ENCODE results near the gene ASMTL.

DNA sequence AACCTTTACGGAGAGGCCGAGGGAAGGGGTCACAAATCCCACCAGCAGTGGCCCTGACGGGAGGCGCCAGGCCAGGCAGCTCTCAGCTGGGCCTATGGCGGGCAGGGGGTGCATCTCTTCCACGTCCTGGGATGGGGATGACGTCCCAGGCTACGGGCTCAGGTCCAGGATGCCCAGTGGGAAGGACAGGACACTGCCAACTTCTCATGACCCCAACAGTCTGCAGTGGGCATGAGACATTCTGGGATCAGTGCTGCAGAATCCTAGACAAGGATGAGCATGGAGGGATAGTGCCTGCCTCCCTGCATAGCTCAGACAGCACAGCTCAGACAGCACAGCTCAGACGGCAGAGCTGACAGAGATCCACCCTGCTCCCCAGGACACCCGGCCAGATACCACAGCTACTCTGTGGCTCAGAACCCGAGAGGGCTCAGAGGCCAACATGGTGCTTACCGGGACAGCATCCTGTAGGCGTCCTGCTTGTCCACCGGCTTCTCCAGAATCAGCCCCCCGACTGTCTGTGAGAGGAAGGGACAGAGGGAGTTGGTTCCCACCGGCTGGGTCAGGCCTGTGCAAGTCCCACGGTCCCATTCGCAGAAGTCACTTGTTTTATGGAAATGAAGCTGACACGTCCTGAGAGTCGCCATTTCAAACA lies 17.3 kb downstream of the ASMTL start:
- TF ChIP-seq, protein P1, sequence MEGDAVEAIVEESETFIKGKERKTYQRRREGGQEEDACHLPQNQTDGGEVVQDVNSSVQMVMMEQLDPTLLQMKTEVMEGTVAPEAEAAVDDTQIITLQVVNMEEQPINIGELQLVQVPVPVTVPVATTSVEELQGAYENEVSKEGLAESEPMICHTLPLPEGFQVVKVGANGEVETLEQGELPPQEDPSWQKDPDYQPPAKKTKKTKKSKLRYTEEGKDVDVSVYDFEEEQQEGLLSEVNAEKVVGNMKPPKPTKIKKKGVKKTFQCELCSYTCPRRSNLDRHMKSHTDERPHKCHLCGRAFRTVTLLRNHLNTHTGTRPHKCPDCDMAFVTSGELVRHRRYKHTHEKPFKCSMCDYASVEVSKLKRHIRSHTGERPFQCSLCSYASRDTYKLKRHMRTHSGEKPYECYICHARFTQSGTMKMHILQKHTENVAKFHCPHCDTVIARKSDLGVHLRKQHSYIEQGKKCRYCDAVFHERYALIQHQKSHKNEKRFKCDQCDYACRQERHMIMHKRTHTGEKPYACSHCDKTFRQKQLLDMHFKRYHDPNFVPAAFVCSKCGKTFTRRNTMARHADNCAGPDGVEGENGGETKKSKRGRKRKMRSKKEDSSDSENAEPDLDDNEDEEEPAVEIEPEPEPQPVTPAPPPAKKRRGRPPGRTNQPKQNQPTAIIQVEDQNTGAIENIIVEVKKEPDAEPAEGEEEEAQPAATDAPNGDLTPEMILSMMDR (optimal IDR thresholded peaks at IDR 0.05 in 1 of 3, IDR thresholded peaks at IDR 0.05 in 1 of 3, conservative IDR thresholded peaks at IDR 0.05 in 1 of 3; ENCODE audit: extremely low read depth in 1 of 3, insufficient read depth in 2 of 3, low read length in 3 of 3): no peak
- no peak for TF ChIP-seq EZH2 (IDR thresholded peaks at IDR 0.05; ENCODE audit: low read length)
